GM23338 (cell line): ENCODE data around the gene MFRP. TPM values are rescaled to one million over a fixed set of nuclear protein-coding genes. Genes with fewer than 3 reads are reported as not detected.

Source experiments
- ATAC-seq: fragments of 200-7000 bp; cut with Tn5 transposase; 3 replicates; pipeline ENCODE4 v1.9.1; 2020
- DNase-seq: peaks from one replicate; pipeline ENCODE4 v3.0.0-alpha.2; 2015; ENCODE audit warnings: low spot score
- H2AFZ ChIP-seq: fragments of 200-600 bp; sonication (generic); 2 replicates; pipeline ENCODE4 v1.8.0; 2016; ENCODE audit warnings: antibody characterized with exemption, mild to moderate bottlenecking, moderate library complexity
- H3F3A ChIP-seq: fragments of 200-600 bp; sonication (generic); replicated peaks from 2 replicates; pipeline ENCODE4 v1.8.0; 2017; ENCODE audit warnings: antibody characterized with exemption, mixed run types, low read depth
- H3K27ac ChIP-seq: fragments of 200-600 bp; sonication (generic); 2 replicates; pipeline ENCODE4 v1.6.1; 2016; ENCODE audit warnings: low read depth
- H3K27me3 ChIP-seq: fragments of 200-600 bp; sonication (generic); 2 replicates; pipeline ENCODE4 v1.8.0; 2016; ENCODE audit warnings: mild to moderate bottlenecking, mixed run types, moderate library complexity; ENCODE audit not compliant: insufficient read depth
- H3K36me3 ChIP-seq: fragments of 200-600 bp; sonication (generic); 2 replicates; pipeline ENCODE4 v1.8.0; 2016; ENCODE audit warnings: mild to moderate bottlenecking; ENCODE audit not compliant: insufficient read depth
- H3K4me1 ChIP-seq: fragments of 200-600 bp; sonication (generic); 2 replicates; pipeline ENCODE4 v1.8.0; 2016; ENCODE audit warnings: mild to moderate bottlenecking, moderate library complexity; ENCODE audit not compliant: insufficient read depth
- H3K4me2 ChIP-seq: fragments of 200-600 bp; sonication (generic); 2 replicates; pipeline ENCODE4 v1.7.1; 2017; ENCODE audit warnings: mixed run types
- H3K4me3 ChIP-seq: fragments of 200-600 bp; sonication (generic); 2 replicates; pipeline ENCODE4 v1.6.1; 2016; ENCODE audit warnings: mixed run types
- H3K79me2 ChIP-seq: fragments of 200-600 bp; sonication (generic); replicated peaks from 2 replicates; pipeline ENCODE4 v1.8.0; 2017; ENCODE audit warnings: mild to moderate bottlenecking; ENCODE audit not compliant: insufficient read depth
- H3K9me2 ChIP-seq: fragments of 200-600 bp; sonication (generic); 2 replicates; pipeline ENCODE4 v1.8.0; 2017; ENCODE audit not compliant: insufficient read depth
- H4K20me1 ChIP-seq: fragments of 200-600 bp; sonication (generic); replicated peaks from 2 replicates; pipeline ENCODE4 v1.8.0; 2017; ENCODE audit warnings: mild to moderate bottlenecking; ENCODE audit not compliant: insufficient read depth
- H3K27ac Mint-ChIP-seq: 2 replicates; pipeline ENCODE4 v1.8.0; 2020; ENCODE audit warnings: inconsistent platforms, mild to moderate bottlenecking, moderate library complexity, mixed read lengths
- H3K27me3 Mint-ChIP-seq: 3 replicates; pipeline ENCODE4 v1.8.0; 2022; ENCODE audit warnings: low read depth, mild to moderate bottlenecking, moderate library complexity, mixed read lengths, inconsistent platforms; ENCODE audit not compliant: insufficient read depth, poor library complexity
- H3K36me3 Mint-ChIP-seq: 3 replicates; pipeline ENCODE4 v1.8.0; 2021; ENCODE audit warnings: low read depth, mild to moderate bottlenecking, inconsistent platforms, moderate library complexity, mixed read lengths
- H3K4me1 Mint-ChIP-seq: 3 replicates; pipeline ENCODE4 v1.8.0; 2020; ENCODE audit warnings: mild to moderate bottlenecking, inconsistent platforms, mixed read lengths
- H3K4me3 Mint-ChIP-seq: 3 replicates; pipeline ENCODE4 v1.8.0; 2021; ENCODE audit warnings: moderate library complexity, mild to moderate bottlenecking, inconsistent platforms, mixed read lengths
- H3K9me3 Mint-ChIP-seq: 3 replicates; pipeline ENCODE4 v1.8.0; 2020; ENCODE audit warnings: moderate library complexity, mild to moderate bottlenecking, inconsistent platforms, mixed read lengths
- CREB1 ChIP-seq: fragments of 250-450 bp; sonication (Bioruptor Pico); IDR thresholded peaks from 2 replicates; pipeline ENCODE4 v1.5.0; 2020; ENCODE audit warnings: low read depth, mild to moderate bottlenecking, moderate library complexity
- CTCF ChIP-seq, 2 experiments: fragments of 200-600 bp in 1 of 2; sonication (generic) in 1 of 2; conservative IDR thresholded peaks; 2 replicates each; pipeline versions ENCODE4 v1.5.1 to v1.6.1; 2016 to 2017; ENCODE audit warnings: antibody characterized with exemption in 2 of 2, low read depth in 2 of 2, mild to moderate bottlenecking in 2 of 2, moderate library complexity in 1 of 2
- ETS1 ChIP-seq: IDR thresholded peaks from 2 replicates; pipeline ENCODE4 v1.6.1; 2016; ENCODE audit warnings: antibody characterized with exemption
- EZH2 ChIP-seq: fragments of 200-600 bp; sonication (generic); IDR thresholded peaks from one replicate; pipeline ENCODE4 v1.8.0; 2017; ENCODE audit warnings: antibody characterized with exemption, mild to moderate bottlenecking, low read depth; ENCODE audit not compliant: unreplicated experiment
- EZH2phosphoT487 ChIP-seq: fragments of 200-600 bp; sonication (generic); IDR thresholded peaks from one replicate; pipeline ENCODE4 v1.8.1; 2018; ENCODE audit warnings: antibody characterized with exemption; ENCODE audit not compliant: unreplicated experiment
- JUNB ChIP-seq: IDR thresholded peaks from one replicate; pipeline ENCODE4 v1.6.1; 2016; ENCODE audit warnings: antibody characterized with exemption; ENCODE audit not compliant: unreplicated experiment
- NANOG ChIP-seq: IDR thresholded peaks from 2 replicates; pipeline ENCODE4 v1.6.1; 2016; ENCODE audit warnings: antibody characterized with exemption, borderline replicate concordance
- POLR2AphosphoS5 ChIP-seq: IDR thresholded peaks from 2 replicates; pipeline ENCODE4 v1.6.1; 2016; ENCODE audit warnings: antibody characterized with exemption, low read depth
- ZNF114 ChIP-seq: fragments of 250-450 bp; sonication (Bioruptor Pico); IDR thresholded peaks from 2 replicates; pipeline ENCODE4 v1.5.0; 2020; ENCODE audit warnings: mild to moderate bottlenecking, moderate library complexity
- polyA plus RNA-seq: library from polyadenylated mRNA; unstranded; fragments of >200 nt; fragmentation: Nextera tagmentation; extraction: Ambion mirVana; gene quantifications from 2 replicates; pipeline ENCODE4 v1.2.1, GENCODE V29; 2016
- total RNA-seq: library from RNA; depleted of rRNA; stranded (reverse); fragments of >200 nt; shearing (Covaris generic); gene quantifications from 2 replicates; pipeline ENCODE4 v1.2.3, GENCODE V29; 2014

The MFRP gene
- total and polyA plus RNA-seq, 2 experiments from 2014 or later, result 0.03 TPM; not detected in 1

- no peak overlapping the region for H3K27ac ChIP-seq
Measured at GRCh38 chr11:119363851-119364590, 17.5 kb upstream of the MFRP start.

More at GRCh38 chr11:119363851-119364590, 17.5 kb upstream of the MFRP start:
- Mint-ChIP-seq H3K4me1 (peaks cover 53% of the 10 kb centered on the region), H3K36me3 (peaks cover 3% of the 10 kb centered on the region; the same call in 2 of the 3 replicates), H3K27ac (no peak overlapping the region), H3K4me3 (peak overlapping the region; percentile 72), H3K27me3 (peaks cover 42% of the 10 kb centered on the region), H3K9me3 (peaks cover 2% of the 10 kb centered on the region; the same call in 1 of the 3 replicates)
- H3K79me2 ChIP-seq, result no peaks in the 10 kb centered on the region
- DNase-seq, result peak; percentile 80
- no peaks in the 10 kb centered on the region; the same call in 1 of the 2 replicates for H3F3A ChIP-seq
- peaks cover 4% of the 10 kb centered on the region; the same call in 1 of the 2 replicates for H4K20me1 ChIP-seq
- H3K4me2 ChIP-seq, result peak overlapping the region; percentile 92
- H3K36me3 ChIP-seq, result no peaks in the 10 kb centered on the region
- TF ChIP-seq CTCF (conservative IDR thresholded peaks at IDR 0.05; ENCODE audit: low read depth in 2 of 2), result no peak
- peak; percentile 8 for TF ChIP-seq EZH2
- no peak for TF ChIP-seq ZNF114 (CRISPR knock-in tag)
- no peak for TF ChIP-seq EZH2phosphoT487
- TF ChIP-seq ETS1, result no peak
- TF ChIP-seq JUNB, result no peak
- no peak for TF ChIP-seq NANOG
- peak; percentile 58; the same call in 1 of the 2 replicates for TF ChIP-seq CREB1 (CRISPR knock-in tag)
- 0 out of 2 replicates have a peak, but pooled peaks have one; percentile 37 for TF ChIP-seq POLR2AphosphoS5
- H3K27me3 ChIP-seq, result peaks cover 49% of the 10 kb centered on the region
- peak overlapping the region; percentile 91 for H2AFZ ChIP-seq
- H3K4me3 ChIP-seq, result peak overlapping the region; percentile 70
- peaks cover 44% of the 10 kb centered on the region for H3K4me1 ChIP-seq
- H3K9me2 ChIP-seq, result no peaks in the 10 kb centered on the region
- peak; percentile 59 for ATAC-seq
